Hematopoietic multipotent progenitor cell (in vitro differentiated cells): ENCODE results near the gene UCK2. TPM values are rescaled to one million over a fixed set of nuclear protein-coding genes. Genes with fewer than 3 reads are reported as not detected.

Source experiments
- DNase-seq, 3 donors: peaks; one replicate each; pipeline ENCODE4 v3.0.0-alpha.2; 2011 to 2015; ENCODE audit warnings: low read depth in 2 of 3, low spot score in 2 of 3
- total RNA-seq: library from RNA; depleted of rRNA; stranded (reverse); fragments of >200 nt; gene quantifications from one replicate; pipeline ENCODE4 v1.2.3, GENCODE V29; 2012

The UCK2 gene
- total RNA-seq, 1 donor, result 43.9 TPM

- no peak for DNase-seq
Observed at GRCh38 chr1:165897326-165898303, 70.2 kb downstream of the UCK2 start.

- no peak for DNase-seq
Observed at GRCh38 chr1:165898837-165899236, 71.4 kb downstream of the UCK2 start.

GRCh38 chr1:165899461-165899941, 72.1 kb downstream of the UCK2 start:
- DNase-seq, result no peak

- no peak for DNase-seq
Observed at GRCh38 chr1:165900576-165901380, 73.4 kb downstream of the UCK2 start.

- DNase-seq, result no peak
Observed at GRCh38 chr1:165902565-165902964, 75.2 kb downstream of the UCK2 start.

GRCh38 chr1:165903672-165904071, 76.3 kb downstream of the UCK2 start:
- DNase-seq, result no peak

- DNase-seq, result no peak
Observed at GRCh38 chr1:165904948-165905347, 77.5 kb downstream of the UCK2 start.

GRCh38 chr1:165905853-165906252, 78.4 kb downstream of the UCK2 start:
- DNase-seq, result no peak

- DNase-seq, result no peak
Observed at GRCh38 chr1:165907256-165907857, 79.9 kb downstream of the UCK2 start.

- no peak for DNase-seq
Observed at GRCh38 chr1:165910764-165911421, 83.5 kb downstream of the UCK2 start.

GRCh38 chr1:165911609-165912281, 84.3 kb downstream of the UCK2 start:
- no peak for DNase-seq

GRCh38 chr1:165912638-165913037, 85.2 kb downstream of the UCK2 start:
- no peak for DNase-seq

GRCh38 chr1:165914136-165914798, 86.9 kb downstream of the UCK2 start:
- DNase-seq, result peak; percentile 36 to 83 (median 67)

GRCh38 chr1:165915480-165915879, 88.1 kb downstream of the UCK2 start:
- DNase-seq, result no peak

GRCh38 chr1:165915932-165916348, 88.5 kb downstream of the UCK2 start:
- no peak for DNase-seq

- no peak for DNase-seq
Observed at GRCh38 chr1:165917166-165917565, 89.8 kb downstream of the UCK2 start.

GRCh38 chr1:165924117-165924516, 96.7 kb downstream of the UCK2 start:
- no peak for DNase-seq

GRCh38 chr1:165925498-165926079, 98.2 kb downstream of the UCK2 start:
- no peak for DNase-seq

- no peak for DNase-seq
Observed at GRCh38 chr1:165927169-165927568, 99.8 kb downstream of the UCK2 start.
